GM23338 (cell line): Measurements from ENCODE around the gene COLQ. TPM values are rescaled to one million over a fixed set of nuclear protein-coding genes. Genes with fewer than 3 reads are reported as not detected.

ENCODE experiments used
- ATAC-seq: fragments of 200-7000 bp; cut with Tn5 transposase; 3 replicates; pipeline ENCODE4 v1.9.1; 2020
- DNase-seq: peaks from one replicate; pipeline ENCODE4 v3.0.0-alpha.2; 2015; ENCODE audit warnings: low spot score
- H2AFZ ChIP-seq: fragments of 200-600 bp; sonication (generic); 2 replicates; pipeline ENCODE4 v1.8.0; 2016; ENCODE audit warnings: antibody characterized with exemption, mild to moderate bottlenecking, moderate library complexity
- H3F3A ChIP-seq: fragments of 200-600 bp; sonication (generic); replicated peaks from 2 replicates; pipeline ENCODE4 v1.8.0; 2017; ENCODE audit warnings: antibody characterized with exemption, mixed run types, low read depth
- H3K27ac ChIP-seq: fragments of 200-600 bp; sonication (generic); 2 replicates; pipeline ENCODE4 v1.6.1; 2016; ENCODE audit warnings: low read depth
- H3K27me3 ChIP-seq: fragments of 200-600 bp; sonication (generic); 2 replicates; pipeline ENCODE4 v1.8.0; 2016; ENCODE audit warnings: mild to moderate bottlenecking, mixed run types, moderate library complexity; ENCODE audit not compliant: insufficient read depth
- H3K36me3 ChIP-seq: fragments of 200-600 bp; sonication (generic); 2 replicates; pipeline ENCODE4 v1.8.0; 2016; ENCODE audit warnings: mild to moderate bottlenecking; ENCODE audit not compliant: insufficient read depth
- H3K4me1 ChIP-seq: fragments of 200-600 bp; sonication (generic); 2 replicates; pipeline ENCODE4 v1.8.0; 2016; ENCODE audit warnings: mild to moderate bottlenecking, moderate library complexity; ENCODE audit not compliant: insufficient read depth
- H3K4me2 ChIP-seq: fragments of 200-600 bp; sonication (generic); 2 replicates; pipeline ENCODE4 v1.7.1; 2017; ENCODE audit warnings: mixed run types
- H3K4me3 ChIP-seq: fragments of 200-600 bp; sonication (generic); 2 replicates; pipeline ENCODE4 v1.6.1; 2016; ENCODE audit warnings: mixed run types
- H3K79me2 ChIP-seq: fragments of 200-600 bp; sonication (generic); replicated peaks from 2 replicates; pipeline ENCODE4 v1.8.0; 2017; ENCODE audit warnings: mild to moderate bottlenecking; ENCODE audit not compliant: insufficient read depth
- H3K9me2 ChIP-seq: fragments of 200-600 bp; sonication (generic); 2 replicates; pipeline ENCODE4 v1.8.0; 2017; ENCODE audit not compliant: insufficient read depth
- H4K20me1 ChIP-seq: fragments of 200-600 bp; sonication (generic); replicated peaks from 2 replicates; pipeline ENCODE4 v1.8.0; 2017; ENCODE audit warnings: mild to moderate bottlenecking; ENCODE audit not compliant: insufficient read depth
- H3K27ac Mint-ChIP-seq: 2 replicates; pipeline ENCODE4 v1.8.0; 2020; ENCODE audit warnings: inconsistent platforms, mild to moderate bottlenecking, moderate library complexity, mixed read lengths
- H3K27me3 Mint-ChIP-seq: 3 replicates; pipeline ENCODE4 v1.8.0; 2022; ENCODE audit warnings: low read depth, mild to moderate bottlenecking, moderate library complexity, mixed read lengths, inconsistent platforms; ENCODE audit not compliant: insufficient read depth, poor library complexity
- H3K36me3 Mint-ChIP-seq: 3 replicates; pipeline ENCODE4 v1.8.0; 2021; ENCODE audit warnings: low read depth, mild to moderate bottlenecking, inconsistent platforms, moderate library complexity, mixed read lengths
- H3K4me1 Mint-ChIP-seq: 3 replicates; pipeline ENCODE4 v1.8.0; 2020; ENCODE audit warnings: mild to moderate bottlenecking, inconsistent platforms, mixed read lengths
- H3K4me3 Mint-ChIP-seq: 3 replicates; pipeline ENCODE4 v1.8.0; 2021; ENCODE audit warnings: moderate library complexity, mild to moderate bottlenecking, inconsistent platforms, mixed read lengths
- H3K9me3 Mint-ChIP-seq: 3 replicates; pipeline ENCODE4 v1.8.0; 2020; ENCODE audit warnings: moderate library complexity, mild to moderate bottlenecking, inconsistent platforms, mixed read lengths
- CREB1 ChIP-seq: fragments of 250-450 bp; sonication (Bioruptor Pico); IDR thresholded peaks from 2 replicates; pipeline ENCODE4 v1.5.0; 2020; ENCODE audit warnings: low read depth, mild to moderate bottlenecking, moderate library complexity
- ETS1 ChIP-seq: IDR thresholded peaks from 2 replicates; pipeline ENCODE4 v1.6.1; 2016; ENCODE audit warnings: antibody characterized with exemption
- EZH2phosphoT487 ChIP-seq: fragments of 200-600 bp; sonication (generic); IDR thresholded peaks from one replicate; pipeline ENCODE4 v1.8.1; 2018; ENCODE audit warnings: antibody characterized with exemption; ENCODE audit not compliant: unreplicated experiment
- JUNB ChIP-seq: IDR thresholded peaks from one replicate; pipeline ENCODE4 v1.6.1; 2016; ENCODE audit warnings: antibody characterized with exemption; ENCODE audit not compliant: unreplicated experiment
- NANOG ChIP-seq: IDR thresholded peaks from 2 replicates; pipeline ENCODE4 v1.6.1; 2016; ENCODE audit warnings: antibody characterized with exemption, borderline replicate concordance
- POLR2AphosphoS5 ChIP-seq: IDR thresholded peaks from 2 replicates; pipeline ENCODE4 v1.6.1; 2016; ENCODE audit warnings: antibody characterized with exemption, low read depth
- REST ChIP-seq: IDR thresholded peaks from one replicate; pipeline ENCODE4 v1.6.1; 2018; ENCODE audit warnings: antibody characterized with exemption; ENCODE audit not compliant: unreplicated experiment
- STAT1 ChIP-seq: IDR thresholded peaks from one replicate; pipeline ENCODE4 v1.6.1; 2016; ENCODE audit warnings: antibody characterized with exemption; ENCODE audit not compliant: unreplicated experiment
- ZNF114 ChIP-seq: fragments of 250-450 bp; sonication (Bioruptor Pico); IDR thresholded peaks from 2 replicates; pipeline ENCODE4 v1.5.0; 2020; ENCODE audit warnings: mild to moderate bottlenecking, moderate library complexity
- ZNF331 ChIP-seq: fragments of 250-450 bp; sonication (Bioruptor Pico); IDR thresholded peaks from 2 replicates; pipeline ENCODE4 v1.5.0; 2020; ENCODE audit warnings: low read depth, mild to moderate bottlenecking, moderate library complexity
- polyA plus RNA-seq: library from polyadenylated mRNA; unstranded; fragments of >200 nt; fragmentation: Nextera tagmentation; extraction: Ambion mirVana; gene quantifications from 2 replicates; pipeline ENCODE4 v1.2.1, GENCODE V29; 2016
- total RNA-seq: library from RNA; depleted of rRNA; stranded (reverse); fragments of >200 nt; shearing (Covaris generic); gene quantifications from 2 replicates; pipeline ENCODE4 v1.2.3, GENCODE V29; 2014
- TF ChIP-seq, protein P1 (sequence below), 2 experiments: fragments of 200-600 bp in 1 of 2; sonication (generic) in 1 of 2; conservative IDR thresholded peaks; 2 replicates each; pipeline versions ENCODE4 v1.5.1 to v1.6.1; 2016 to 2017; ENCODE audit warnings: antibody characterized with exemption in 2 of 2, low read depth in 2 of 2, mild to moderate bottlenecking in 2 of 2, moderate library complexity in 1 of 2

The COLQ gene
- total and polyA plus RNA-seq, 2 experiments from 2014 or later = 0.78 to 2.0 TPM

DNA sequence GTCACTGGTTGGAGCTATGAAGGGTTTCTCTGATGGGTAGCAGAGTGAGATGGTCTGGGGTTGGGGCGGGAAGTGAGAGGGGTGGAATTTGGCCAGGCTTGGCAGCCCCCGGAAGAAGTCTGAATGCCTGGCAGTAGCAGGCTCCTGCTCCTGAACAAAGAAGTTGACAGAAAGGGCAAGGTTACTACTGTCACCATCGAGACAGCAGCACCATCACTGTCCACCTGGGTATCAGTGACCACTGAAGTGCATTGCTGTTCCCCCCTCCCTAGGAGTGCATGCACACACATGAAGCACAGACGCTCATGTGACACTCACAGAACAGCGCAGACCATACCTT, 42.9 kb downstream of the COLQ start:
- H3K27me3 Mint-ChIP-seq = peaks cover 3% of the 10 kb centered on the region
- H3K4me3 ChIP-seq = no peak overlapping the region
- no peaks in the 10 kb centered on the region for H3K27me3 ChIP-seq
- DNase-seq = no peak
- no peak overlapping the region for H3K4me2 ChIP-seq
- H3K27ac ChIP-seq = no peak overlapping the region
- no peaks in the 10 kb centered on the region for H3K9me2 ChIP-seq
- no peaks in the 10 kb centered on the region for H3K79me2 ChIP-seq
- H3K36me3 ChIP-seq = no peaks in the 10 kb centered on the region
- no peaks in the 10 kb centered on the region for H4K20me1 ChIP-seq
- 0 out of 3 replicates have a peak, but pooled peaks cover 2% of the 10 kb centered on the region for H3K4me1 Mint-ChIP-seq
- H3K4me1 ChIP-seq = no peaks in the 10 kb centered on the region
- H3K4me3 Mint-ChIP-seq = no peak overlapping the region
- H3K27ac Mint-ChIP-seq = no peak overlapping the region
- no peak for TF ChIP-seq STAT1
- TF ChIP-seq ZNF114 (CRISPR knock-in tag) = no peak
- TF ChIP-seq POLR2AphosphoS5 = no peak
- TF ChIP-seq, protein P1, sequence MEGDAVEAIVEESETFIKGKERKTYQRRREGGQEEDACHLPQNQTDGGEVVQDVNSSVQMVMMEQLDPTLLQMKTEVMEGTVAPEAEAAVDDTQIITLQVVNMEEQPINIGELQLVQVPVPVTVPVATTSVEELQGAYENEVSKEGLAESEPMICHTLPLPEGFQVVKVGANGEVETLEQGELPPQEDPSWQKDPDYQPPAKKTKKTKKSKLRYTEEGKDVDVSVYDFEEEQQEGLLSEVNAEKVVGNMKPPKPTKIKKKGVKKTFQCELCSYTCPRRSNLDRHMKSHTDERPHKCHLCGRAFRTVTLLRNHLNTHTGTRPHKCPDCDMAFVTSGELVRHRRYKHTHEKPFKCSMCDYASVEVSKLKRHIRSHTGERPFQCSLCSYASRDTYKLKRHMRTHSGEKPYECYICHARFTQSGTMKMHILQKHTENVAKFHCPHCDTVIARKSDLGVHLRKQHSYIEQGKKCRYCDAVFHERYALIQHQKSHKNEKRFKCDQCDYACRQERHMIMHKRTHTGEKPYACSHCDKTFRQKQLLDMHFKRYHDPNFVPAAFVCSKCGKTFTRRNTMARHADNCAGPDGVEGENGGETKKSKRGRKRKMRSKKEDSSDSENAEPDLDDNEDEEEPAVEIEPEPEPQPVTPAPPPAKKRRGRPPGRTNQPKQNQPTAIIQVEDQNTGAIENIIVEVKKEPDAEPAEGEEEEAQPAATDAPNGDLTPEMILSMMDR (conservative IDR thresholded peaks at IDR 0.05; ENCODE audit: low read depth in 2 of 2) = no peak
- TF ChIP-seq REST = no peak
- TF ChIP-seq CREB1 (CRISPR knock-in tag) = no peak
- TF ChIP-seq ETS1 = no peak
- no peak for TF ChIP-seq EZH2phosphoT487
- peaks cover 3% of the 10 kb centered on the region; the same call in 1 of the 3 replicates for H3K9me3 Mint-ChIP-seq
- no peaks in the 10 kb centered on the region for H3K36me3 Mint-ChIP-seq
- no peak overlapping the region for H2AFZ ChIP-seq
- H3F3A ChIP-seq = no peaks in the 10 kb centered on the region
- no peak for ATAC-seq

- Histone ChIP-seq H3K9me2 (no peaks in the 10 kb centered on the region), H3K27me3 (no peaks in the 10 kb centered on the region), H3K4me1 (no peaks in the 10 kb centered on the region), H2AFZ (no peak overlapping the region), H3F3A (no peaks in the 10 kb centered on the region), H4K20me1 (no peaks in the 10 kb centered on the region), H3K27ac (no peak overlapping the region), H3K4me2 (no peak overlapping the region), H3K79me2 (no peaks in the 10 kb centered on the region), H3K36me3 (no peaks in the 10 kb centered on the region), H3K4me3 (no peak overlapping the region)
- Mint-ChIP-seq H3K27me3 (peaks cover 3% of the 10 kb centered on the region), H3K9me3 (peaks cover 3% of the 10 kb centered on the region; the same call in 1 of the 3 replicates), H3K4me3 (no peak overlapping the region), H3K36me3 (no peaks in the 10 kb centered on the region), H3K27ac (no peak overlapping the region), H3K4me1 (0 out of 3 replicates have a peak, but pooled peaks cover 5% of the 10 kb centered on the region)
- ATAC-seq = no peak
- no peak for DNase-seq
- no peak for TF ChIP-seq ETS1
- no peak for TF ChIP-seq ZNF331 (CRISPR knock-in tag)
- TF ChIP-seq EZH2phosphoT487 = no peak
- TF ChIP-seq, protein P1 (conservative IDR thresholded peaks at IDR 0.05; ENCODE audit: low read depth in 2 of 2) = no peak
- no peak for TF ChIP-seq POLR2AphosphoS5
- TF ChIP-seq STAT1 = no peak
- no peak for TF ChIP-seq JUNB
- TF ChIP-seq ZNF114 (CRISPR knock-in tag) = no peak
- TF ChIP-seq NANOG = no peak
These were observed 43.4 kb downstream of the COLQ start for GRCh38 chr3:15477951-15478639.
